ENCODE data around the gene KIF13A. TPM values are rescaled to one million over a fixed set of nuclear protein-coding genes. Genes with fewer than 3 reads are reported as not detected.

Gene KIF13A
- total RNA-seq, 1 experiment from 2014 or later: 24.1 TPM

DNA sequence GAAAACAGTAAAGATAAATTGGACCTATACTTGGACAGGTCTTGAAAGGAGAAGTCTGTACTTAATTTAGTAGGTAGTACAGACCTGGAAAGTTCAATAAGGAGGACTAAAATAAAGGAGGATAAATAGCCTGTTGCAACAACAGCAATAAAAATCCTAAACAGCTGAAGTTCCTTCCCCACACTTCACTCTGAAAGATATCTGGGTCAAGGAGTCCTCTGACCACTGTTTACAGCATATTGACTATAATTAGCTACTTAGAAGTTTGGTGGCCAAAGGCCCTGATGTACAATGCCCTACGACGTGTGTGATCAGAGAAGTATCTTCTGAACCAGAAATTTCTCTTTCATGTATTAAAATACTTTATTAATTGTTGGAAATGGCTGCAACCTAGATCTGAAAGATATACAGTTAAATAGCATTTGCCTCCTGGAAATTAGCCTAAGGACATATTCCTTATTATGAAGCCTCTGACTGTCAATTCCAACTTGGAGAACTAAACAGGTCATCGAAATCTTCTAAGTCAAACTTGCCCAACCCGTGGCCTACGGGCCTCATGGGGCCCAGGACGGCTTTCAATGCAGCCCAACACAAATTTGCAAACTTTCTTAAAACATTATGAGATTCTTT lies 82.8 kb downstream of the KIF13A start:
- intact Hi-C loops (cut with micrococcal nuclease): loop anchor here (5.0 to 10.0 kb wide), 2 partner anchors 80 to 253 kb away; partner anchors contain the start of genes KDM1B and TPMT
- POLR2A ChIA-PET: interaction anchor here (0.7 to 4.4 kb wide), 6 partner anchors 23 to 250 kb away, joined by 3 to 48 read pairs (median 4); partner anchors contain the start of gene TPMT
- Mint-ChIP-seq H3K36me3 (ENCODE audit: insufficient read depth, unreplicated experiment) (no peaks in the 10 kb centered on the region), H3K4me1 (ENCODE audit: insufficient read depth, unreplicated experiment) (peaks cover 42% of the 10 kb centered on the region), H3K27me3 (ENCODE audit: insufficient read depth, unreplicated experiment) (no peaks in the 10 kb centered on the region), H3K9me3 (ENCODE audit: unreplicated experiment) (no peaks in the 10 kb centered on the region), H3K4me3 (ENCODE audit: unreplicated experiment) (no peak overlapping the region), H3K27ac (ENCODE audit: low read depth, unreplicated experiment) (no peak overlapping the region)
- CTCF ChIA-PET: interaction anchor here (0.6 to 1.2 kb wide), 3 partner anchors 19 to 1555 kb away, joined by 3 to 4 read pairs (median 3); no protein-coding TSS in a partner anchor
- TF ChIP-seq, protein P1, sequence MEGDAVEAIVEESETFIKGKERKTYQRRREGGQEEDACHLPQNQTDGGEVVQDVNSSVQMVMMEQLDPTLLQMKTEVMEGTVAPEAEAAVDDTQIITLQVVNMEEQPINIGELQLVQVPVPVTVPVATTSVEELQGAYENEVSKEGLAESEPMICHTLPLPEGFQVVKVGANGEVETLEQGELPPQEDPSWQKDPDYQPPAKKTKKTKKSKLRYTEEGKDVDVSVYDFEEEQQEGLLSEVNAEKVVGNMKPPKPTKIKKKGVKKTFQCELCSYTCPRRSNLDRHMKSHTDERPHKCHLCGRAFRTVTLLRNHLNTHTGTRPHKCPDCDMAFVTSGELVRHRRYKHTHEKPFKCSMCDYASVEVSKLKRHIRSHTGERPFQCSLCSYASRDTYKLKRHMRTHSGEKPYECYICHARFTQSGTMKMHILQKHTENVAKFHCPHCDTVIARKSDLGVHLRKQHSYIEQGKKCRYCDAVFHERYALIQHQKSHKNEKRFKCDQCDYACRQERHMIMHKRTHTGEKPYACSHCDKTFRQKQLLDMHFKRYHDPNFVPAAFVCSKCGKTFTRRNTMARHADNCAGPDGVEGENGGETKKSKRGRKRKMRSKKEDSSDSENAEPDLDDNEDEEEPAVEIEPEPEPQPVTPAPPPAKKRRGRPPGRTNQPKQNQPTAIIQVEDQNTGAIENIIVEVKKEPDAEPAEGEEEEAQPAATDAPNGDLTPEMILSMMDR (IDR thresholded peaks at IDR 0.05; ENCODE audit: unreplicated experiment): no peak
- DNase-seq (ENCODE audit: unreplicated experiment): no peak
- no TSS peak for BruUV-seq (replicated peaks)

DNA sequence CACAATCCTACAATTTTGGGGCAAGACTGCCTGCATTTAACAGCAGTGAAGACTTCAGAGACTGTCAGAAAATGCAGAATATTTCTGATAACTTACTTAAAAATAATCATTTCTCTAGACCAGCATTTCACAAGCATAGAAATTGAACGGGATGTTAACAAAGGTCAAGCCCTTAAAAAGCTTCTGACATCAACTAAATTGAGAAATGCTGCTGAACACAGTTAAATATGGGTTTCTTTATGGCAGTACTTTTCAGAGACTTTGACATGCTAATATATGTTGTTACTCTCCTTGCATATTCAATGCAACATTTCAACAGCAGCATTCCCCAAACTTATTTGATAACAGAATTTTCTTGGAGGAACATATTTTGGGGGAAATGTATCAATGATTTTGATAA lies 84.5 kb downstream of the KIF13A start:
- H3K4me1 Mint-ChIP-seq (ENCODE audit: insufficient read depth, unreplicated experiment): peaks cover 33% of the 10 kb centered on the region
- intact Hi-C loops (cut with micrococcal nuclease): loop anchor here (10.0 kb wide), 1 partner anchor 78 kb away; no protein-coding TSS in a partner anchor
- H3K9me3 Mint-ChIP-seq (ENCODE audit: unreplicated experiment): no peaks in the 10 kb centered on the region
- ChIA-PET POLR2A (interaction anchor here (0.7 to 1.7 kb wide), 2 partner anchors 18 to 101 kb away, joined by 3 to 4 read pairs; no protein-coding TSS in a partner anchor), CTCF (no interaction called here)
- BruUV-seq (replicated peaks): no TSS peak
- H3K4me3 Mint-ChIP-seq (ENCODE audit: unreplicated experiment): no peak overlapping the region
- no peak for DNase-seq (ENCODE audit: unreplicated experiment)
- TF ChIP-seq, protein P1 (IDR thresholded peaks at IDR 0.05; ENCODE audit: unreplicated experiment): no peak
- no peaks in the 10 kb centered on the region for H3K27me3 Mint-ChIP-seq (ENCODE audit: insufficient read depth, unreplicated experiment)
- no peaks in the 10 kb centered on the region for H3K36me3 Mint-ChIP-seq (ENCODE audit: insufficient read depth, unreplicated experiment)
- H3K27ac Mint-ChIP-seq (ENCODE audit: low read depth, unreplicated experiment): no peak overlapping the region

DNA sequence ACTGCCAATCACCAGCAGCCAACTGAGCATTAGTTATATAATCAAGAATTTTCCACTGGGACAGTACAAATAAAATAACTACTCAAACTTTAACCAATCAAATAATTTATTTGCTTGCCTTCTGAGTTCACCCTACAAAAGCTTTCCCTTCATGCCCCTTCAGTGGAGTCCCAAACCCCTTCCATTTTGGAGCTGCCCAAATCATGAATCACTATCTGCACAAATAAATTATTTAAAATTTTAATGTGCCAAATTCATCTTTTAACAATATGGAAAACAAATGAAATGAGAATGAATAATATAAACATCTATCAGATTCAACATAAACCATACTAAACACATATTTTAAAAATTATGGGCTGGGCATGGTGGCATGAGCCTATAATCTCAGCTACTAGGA lies 85.9 kb downstream of the KIF13A start:
- intact Hi-C loops (cut with micrococcal nuclease): loop anchor here (10.0 kb wide), 1 partner anchor 77 kb away; no protein-coding TSS in a partner anchor
- POLR2A ChIA-PET: interaction anchor here (1.2 kb wide), 1 partner anchor 37 kb away, joined by 3 read pairs; no protein-coding TSS in a partner anchor
- Mint-ChIP-seq H3K27ac (ENCODE audit: low read depth, unreplicated experiment) (no peak overlapping the region), H3K4me3 (ENCODE audit: unreplicated experiment) (no peak overlapping the region), H3K9me3 (ENCODE audit: unreplicated experiment) (peaks cover 2% of the 10 kb centered on the region), H3K4me1 (ENCODE audit: insufficient read depth, unreplicated experiment) (peaks cover 18% of the 10 kb centered on the region), H3K27me3 (ENCODE audit: insufficient read depth, unreplicated experiment) (no peaks in the 10 kb centered on the region), H3K36me3 (ENCODE audit: insufficient read depth, unreplicated experiment) (peaks cover 9% of the 10 kb centered on the region)
- DNase-seq (ENCODE audit: unreplicated experiment): no peak
- no TSS peak for BruUV-seq (replicated peaks)
- CTCF ChIA-PET: no interaction called here
- TF ChIP-seq, protein P1 (IDR thresholded peaks at IDR 0.05; ENCODE audit: unreplicated experiment): no peak

DNA sequence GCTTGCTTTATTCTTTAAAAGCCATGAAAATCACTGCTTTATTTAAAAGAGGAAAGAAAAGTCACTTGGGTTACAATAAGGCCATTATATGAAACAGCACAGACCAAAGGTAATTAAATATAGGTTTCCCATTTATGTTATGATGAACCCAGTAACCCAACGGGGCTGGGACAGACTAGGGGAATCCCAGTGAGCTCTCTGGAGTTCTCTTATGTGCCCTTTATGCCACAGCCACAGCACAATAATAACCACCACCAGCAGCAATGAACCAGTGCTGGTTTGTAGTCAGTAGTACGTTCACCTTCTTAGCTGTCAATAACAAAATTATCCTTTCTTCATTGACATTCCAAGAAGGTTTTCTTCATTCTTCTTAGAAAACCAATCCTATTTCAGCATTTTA lies 87.4 kb downstream of the KIF13A start:
- no peak overlapping the region for H3K4me3 Mint-ChIP-seq (ENCODE audit: unreplicated experiment)
- H3K9me3 Mint-ChIP-seq (ENCODE audit: unreplicated experiment): peaks cover 15% of the 10 kb centered on the region
- peaks cover 7% of the 10 kb centered on the region for H3K4me1 Mint-ChIP-seq (ENCODE audit: insufficient read depth, unreplicated experiment)
- intact Hi-C loops (cut with micrococcal nuclease): loop anchor here (10.0 kb wide), 1 partner anchor 75 kb away; no protein-coding TSS in a partner anchor
- H3K36me3 Mint-ChIP-seq (ENCODE audit: insufficient read depth, unreplicated experiment): peaks cover 24% of the 10 kb centered on the region
- no peaks in the 10 kb centered on the region for H3K27me3 Mint-ChIP-seq (ENCODE audit: insufficient read depth, unreplicated experiment)
- CTCF ChIA-PET: interaction anchor here (1.2 kb wide), 1 partner anchor 12 kb away, joined by 3 read pairs; no protein-coding TSS in a partner anchor
- no peak for DNase-seq (ENCODE audit: unreplicated experiment)
- H3K27ac Mint-ChIP-seq (ENCODE audit: low read depth, unreplicated experiment): no peak overlapping the region
- TF ChIP-seq, protein P1 (IDR thresholded peaks at IDR 0.05; ENCODE audit: unreplicated experiment): no peak
- POLR2A ChIA-PET: no interaction called here
- BruUV-seq (replicated peaks): no TSS peak
